NT2/D1 (cell line): ENCODE measurements around the gene OPHN1.

ENCODE experiments used
- SUZ12 ChIP-seq: IDR thresholded peaks from 2 replicates; pipeline ENCODE4 v1.6.1; 2011; ENCODE audit not compliant: insufficient read length, insufficient read depth; ENCODE audit errors: extremely low read depth
- YY1 ChIP-seq: IDR thresholded peaks from 2 replicates; pipeline ENCODE4 v1.6.1; 2011; ENCODE audit not compliant: insufficient read length, insufficient read depth
- ZNF274 ChIP-seq: IDR thresholded peaks from 2 replicates; pipeline ENCODE4 v1.6.1; 2011; ENCODE audit warnings: mild to moderate bottlenecking, low read depth, low read length

GRCh38 chrX:68112321-68112720 is 321.0 kb downstream of the OPHN1 start:
- no peak for TF ChIP-seq ZNF274
- no peak for TF ChIP-seq YY1
- TF ChIP-seq SUZ12 = no peak
